Endothelial cell of umbilical vein (primary cell): Measurements from ENCODE around the gene PHLPP1. TPM values are rescaled to one million over a fixed set of nuclear protein-coding genes. Genes with fewer than 3 reads are reported as not detected.

Source experiments
- BruUV-seq: library from RNA; stranded (reverse); fragments of 400-500 nt; replicated peaks from 2 replicates; lab custom pipeline; 2021; lab: Mats Ljungman, UMichigan
- CTCF ChIA-PET: fragments of 300-600, 350-600 bp; sonication (Branson Sonifier 250); formaldehyde crosslinking; loops from one replicate; lab custom pipeline; 2021; ENCODE audit warnings: antibody characterized with exemption, inconsistent platforms; lab: Charles Lee
- POLR2A ChIA-PET: fragments of 300-600, 350-600 bp; sonication (Branson Sonifier 250); formaldehyde crosslinking; loops from one replicate; lab custom pipeline; 2021; ENCODE audit warnings: antibody characterized with exemption, inconsistent platforms; lab: Charles Lee
- DNase-seq: peaks from one replicate; pipeline ENCODE4 v3.0.0-alpha.2; 2011; ENCODE audit warnings: low read depth, low spot score
- FAIRE-seq: peaks from 2 replicates; lab custom pipeline; 2011; peaks lifted over from hg19 to GRCh38; lab: Jason Lieb, UNC
- H2AFZ ChIP-seq: 2 replicates; pipeline ENCODE4 v1.6.0; 2012; ENCODE audit warnings: low read depth, low read length, control low read depth, inconsistent platforms
- H3K27ac ChIP-seq: 2 replicates; pipeline ENCODE4 v1.5.1; 2011; ENCODE audit warnings: low read depth, mild to moderate bottlenecking, control low read depth, low read length, moderate library complexity; ENCODE audit not compliant: insufficient read depth
- H3K27me3 ChIP-seq, 2 experiments: 2 replicates each; pipeline versions ENCODE4 v1.6.0 to v1.6.1; 2011; ENCODE audit warnings: low read length in 2 of 2, mixed read lengths in 1 of 2; ENCODE audit not compliant: control insufficient read depth in 2 of 2, insufficient read depth in 2 of 2
- H3K36me3 ChIP-seq, 2 experiments: 2 replicates in 1 of 2; 3 replicates in 1 of 2; pipeline ENCODE4 v1.5.1; 2011; ENCODE audit warnings: low read length in 2 of 2, mild to moderate bottlenecking in 1 of 2, moderate library complexity in 1 of 2; ENCODE audit not compliant: control insufficient read depth in 2 of 2, insufficient read depth in 2 of 2; ENCODE audit errors: extremely low read depth in 1 of 2
- H3K4me1 ChIP-seq: 3 replicates; pipeline ENCODE4 v1.5.1; 2011; ENCODE audit warnings: mild to moderate bottlenecking, low read length; ENCODE audit not compliant: control insufficient read depth, insufficient read depth; ENCODE audit errors: extremely low read depth
- H3K4me2 ChIP-seq: 2 replicates; pipeline ENCODE4 v1.6.1; 2011; ENCODE audit warnings: low read length, control low read depth, mixed read lengths; ENCODE audit not compliant: insufficient read depth
- H3K4me3 ChIP-seq, 3 experiments: fragments of 200-600 bp in 1 of 3; sonication (generic), shearing (Covaris generic) in 1 of 3; replicated peaks in 1 of 3; 2 replicates each; pipeline ENCODE4 v1.5.1; 2011 to 2016; ENCODE audit warnings: control low read depth in 3 of 3, low read length in 3 of 3, mild to moderate bottlenecking in 2 of 3, inconsistent platforms in 1 of 3, low read depth in 1 of 3, moderate library complexity in 1 of 3; ENCODE audit not compliant: insufficient read depth in 1 of 3
- H3K79me2 ChIP-seq: 2 replicates; pipeline ENCODE4 v1.6.0; 2012; ENCODE audit warnings: low read length, inconsistent platforms; ENCODE audit not compliant: control insufficient read depth, insufficient read depth
- H3K9ac ChIP-seq: replicated peaks from 2 replicates; pipeline ENCODE3; 2011; ENCODE audit warnings: low read length, control low read depth; ENCODE audit not compliant: insufficient read depth; ENCODE audit errors: extremely low read depth
- H3K9me1 ChIP-seq: replicated peaks from 3 replicates; pipeline ENCODE4 v1.6.0; 2011; ENCODE audit warnings: mild to moderate bottlenecking, low read length; ENCODE audit not compliant: control insufficient read depth, insufficient read depth; ENCODE audit errors: extremely low read depth
- H3K9me3 ChIP-seq: replicated peaks from 2 replicates; pipeline ENCODE4 v1.5.1; 2012; ENCODE audit warnings: low read length, inconsistent platforms; ENCODE audit not compliant: control insufficient read depth, insufficient read depth
- H4K20me1 ChIP-seq: replicated peaks from 2 replicates; pipeline ENCODE3; 2011; ENCODE audit warnings: mild to moderate bottlenecking, low read length; ENCODE audit not compliant: control insufficient read depth, insufficient read depth; ENCODE audit errors: extremely low read depth
- EZH2 ChIP-seq: IDR thresholded peaks from 2 replicates; pipeline ENCODE4 v1.6.1; 2012; ENCODE audit warnings: borderline replicate concordance, low read depth, mild to moderate bottlenecking, moderate library complexity, low read length, inconsistent platforms; ENCODE audit not compliant: severe bottlenecking
- FOS ChIP-seq: IDR thresholded peaks from 2 replicates; pipeline ENCODE4 v1.6.1; 2011; ENCODE audit warnings: mild to moderate bottlenecking, low read length, moderate library complexity, borderline replicate concordance; ENCODE audit not compliant: insufficient read depth
- GATA2 ChIP-seq: IDR thresholded peaks from 2 replicates; pipeline ENCODE4 v1.7.0; 2011; ENCODE audit warnings: low read depth, mild to moderate bottlenecking, moderate library complexity, mixed read lengths, low read length; ENCODE audit not compliant: insufficient read length, insufficient read depth
- JUN ChIP-seq: IDR thresholded peaks from 2 replicates; pipeline ENCODE4 v1.6.1; 2011; ENCODE audit warnings: borderline replicate concordance, low read depth; ENCODE audit not compliant: insufficient read length, insufficient read depth
- MYC ChIP-seq: IDR thresholded peaks from one replicate; pipeline ENCODE4 v1.6.1; 2011; ENCODE audit warnings: mild to moderate bottlenecking, low read depth, low read length
- POLR2A ChIP-seq: IDR thresholded peaks from 2 replicates; pipeline ENCODE4 v1.6.1; 2012; ENCODE audit warnings: low read depth, mild to moderate bottlenecking, control low read depth, low read length
- POLR2AphosphoS5 ChIP-seq: IDR thresholded peaks from 2 replicates; pipeline ENCODE4 v1.6.1; 2012; ENCODE audit warnings: low read depth, mild to moderate bottlenecking, control low read depth, low read length, moderate library complexity; ENCODE audit not compliant: insufficient read depth
- dilution Hi-C: fragments of 300-500 bp; cut with MboI; formaldehyde crosslinking; loops from one replicate; pipeline ENCODE4 v1.15.0; 2019; ENCODE audit warnings: low sequenced_read_pairs; ENCODE audit not compliant: extremely low pct_ligation_motif_present
- intact Hi-C: fragments of 100-400 bp; cut with micrococcal nuclease; formaldehyde crosslinking; loops from one replicate; pipeline ENCODE4 v1.10.0; 2022
- polyA plus RNA-seq, 4 experiments: library from polyadenylated mRNA; depleted of rRNA in 3 of 4; stranded (reverse) in 3 of 4; unstranded in 1 of 4; fragments of >200 nt; gene quantifications; 2 replicates each; pipeline versions ENCODE4 v1.2.1 to v1.2.3, GENCODE V29; 2011 to 2012; ENCODE audit warnings: missing spikeins in 1 of 4
- total RNA-seq: library from RNA; stranded (reverse); gene quantifications from 2 replicates; pipeline ENCODE4 v1.2.3, GENCODE V29; 2021
- TF ChIP-seq, protein P1 (sequence below): IDR thresholded peaks from 2 replicates; pipeline ENCODE4 v1.6.1; 2011; ENCODE audit not compliant: insufficient read depth, insufficient read length
- TF ChIP-seq, protein P2 (sequence below), 2 donors: IDR thresholded peaks; 1 replicate in 1 of 2; 2 replicates in 1 of 2; pipeline ENCODE4 v1.5.1; 2011; ENCODE audit warnings: low read length in 2 of 2, mild to moderate bottlenecking in 2 of 2, moderate library complexity in 2 of 2, control low read depth in 1 of 2, inconsistent platforms in 1 of 2, low read depth in 1 of 2; ENCODE audit not compliant: insufficient read depth in 1 of 2; ENCODE audit errors: extremely low read depth in 1 of 2

PHLPP1 gene
- total and polyA plus RNA-seq, 2 donors (not counting 3 experiments of a cell fraction or from before 2014, with no cell fraction given), result 4.0 to 10.8 TPM

DNA sequence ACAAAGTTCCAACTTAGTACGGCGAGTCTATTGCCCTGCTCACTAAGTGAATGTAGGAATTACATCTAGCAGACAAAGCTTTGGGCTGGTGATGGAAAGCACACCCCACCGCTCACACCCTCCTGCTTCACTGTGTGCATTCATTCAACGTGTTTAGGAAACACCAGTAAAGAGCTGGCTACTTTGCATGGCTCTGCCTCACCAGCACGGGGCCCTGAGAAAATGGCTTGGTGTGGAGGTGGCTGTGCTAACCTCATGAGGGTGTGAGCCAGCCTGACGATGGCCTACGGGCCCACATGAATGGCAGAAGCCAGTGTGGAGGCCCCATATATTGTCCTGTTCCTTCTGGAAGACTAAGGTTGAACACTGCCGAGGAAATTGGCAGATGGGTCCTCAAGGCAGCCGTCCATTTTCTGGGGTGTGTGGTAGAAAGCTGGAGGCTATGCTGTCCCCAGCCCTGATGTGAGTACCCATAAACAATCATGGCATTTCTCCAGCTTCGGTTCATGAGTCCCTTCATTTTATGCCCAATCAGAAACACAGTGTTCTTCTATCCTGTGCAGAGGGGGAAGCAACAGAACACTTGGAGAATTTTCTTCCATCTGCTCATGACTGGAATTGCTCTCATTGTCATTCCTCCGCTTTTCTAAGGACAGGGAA lies 269.4 kb downstream of the PHLPP1 start:
- no peaks in the 10 kb centered on the region for H3K9me3 ChIP-seq
- ChIA-PET CTCF (interaction anchor here (1.1 to 2.1 kb wide), 3 partner anchors 270 to 399 kb away, joined by 4 to 6 read pairs (median 5); partner anchors contain the start of gene PHLPP1), POLR2A (no interaction called here)
- no peaks in the 10 kb centered on the region for H3K36me3 ChIP-seq
- H2AFZ ChIP-seq, result no peak overlapping the region
- no peaks in the 10 kb centered on the region for H3K9me1 ChIP-seq
- H3K4me2 ChIP-seq, result no peak overlapping the region
- TF ChIP-seq JUN (no peak), POLR2AphosphoS5 (no peak), MYC (no peak), FOS (no peak), EZH2 (no peak), POLR2A (no peak), GATA2 (no peak)
- TF ChIP-seq, protein P1, sequence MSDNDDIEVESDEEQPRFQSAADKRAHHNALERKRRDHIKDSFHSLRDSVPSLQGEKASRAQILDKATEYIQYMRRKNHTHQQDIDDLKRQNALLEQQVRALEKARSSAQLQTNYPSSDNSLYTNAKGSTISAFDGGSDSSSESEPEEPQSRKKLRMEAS, result no peak
- TF ChIP-seq, protein P2, sequence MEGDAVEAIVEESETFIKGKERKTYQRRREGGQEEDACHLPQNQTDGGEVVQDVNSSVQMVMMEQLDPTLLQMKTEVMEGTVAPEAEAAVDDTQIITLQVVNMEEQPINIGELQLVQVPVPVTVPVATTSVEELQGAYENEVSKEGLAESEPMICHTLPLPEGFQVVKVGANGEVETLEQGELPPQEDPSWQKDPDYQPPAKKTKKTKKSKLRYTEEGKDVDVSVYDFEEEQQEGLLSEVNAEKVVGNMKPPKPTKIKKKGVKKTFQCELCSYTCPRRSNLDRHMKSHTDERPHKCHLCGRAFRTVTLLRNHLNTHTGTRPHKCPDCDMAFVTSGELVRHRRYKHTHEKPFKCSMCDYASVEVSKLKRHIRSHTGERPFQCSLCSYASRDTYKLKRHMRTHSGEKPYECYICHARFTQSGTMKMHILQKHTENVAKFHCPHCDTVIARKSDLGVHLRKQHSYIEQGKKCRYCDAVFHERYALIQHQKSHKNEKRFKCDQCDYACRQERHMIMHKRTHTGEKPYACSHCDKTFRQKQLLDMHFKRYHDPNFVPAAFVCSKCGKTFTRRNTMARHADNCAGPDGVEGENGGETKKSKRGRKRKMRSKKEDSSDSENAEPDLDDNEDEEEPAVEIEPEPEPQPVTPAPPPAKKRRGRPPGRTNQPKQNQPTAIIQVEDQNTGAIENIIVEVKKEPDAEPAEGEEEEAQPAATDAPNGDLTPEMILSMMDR (IDR thresholded peaks at IDR 0.05; ENCODE audit: extremely low read depth in 1 of 2, insufficient read depth in 1 of 2, low read depth in 1 of 2, low read length in 2 of 2), result no peak
- H3K4me1 ChIP-seq, result no peaks in the 10 kb centered on the region
- H3K4me3 ChIP-seq, result no peak overlapping the region
- DNase-seq (no peak), FAIRE-seq (no peak)
- intact Hi-C loops (no loop called here), dilution Hi-C loops (no loop called here)
- H3K27me3 ChIP-seq, result peaks cover 0 to 2% of the 10 kb centered on the region in 2 experiments
- H3K9ac ChIP-seq, result no peak overlapping the region
- no peaks in the 10 kb centered on the region for H3K79me2 ChIP-seq
- no peaks in the 10 kb centered on the region for H4K20me1 ChIP-seq
- BruUV-seq, result no TSS peak
- no peak overlapping the region for H3K27ac ChIP-seq
